ENCODE measurements around the gene GPR35.

GRCh38 chr2:240637901-240638345 is 12.6 kb downstream of the GPR35 start:
- TF ChIP-seq EP300 (IDR thresholded peaks at IDR 0.05) (no peak), POLR2A (IDR thresholded peaks at IDR 0.05; ENCODE audit: low read depth) (no peak)
- TF ChIP-seq, protein P1, sequence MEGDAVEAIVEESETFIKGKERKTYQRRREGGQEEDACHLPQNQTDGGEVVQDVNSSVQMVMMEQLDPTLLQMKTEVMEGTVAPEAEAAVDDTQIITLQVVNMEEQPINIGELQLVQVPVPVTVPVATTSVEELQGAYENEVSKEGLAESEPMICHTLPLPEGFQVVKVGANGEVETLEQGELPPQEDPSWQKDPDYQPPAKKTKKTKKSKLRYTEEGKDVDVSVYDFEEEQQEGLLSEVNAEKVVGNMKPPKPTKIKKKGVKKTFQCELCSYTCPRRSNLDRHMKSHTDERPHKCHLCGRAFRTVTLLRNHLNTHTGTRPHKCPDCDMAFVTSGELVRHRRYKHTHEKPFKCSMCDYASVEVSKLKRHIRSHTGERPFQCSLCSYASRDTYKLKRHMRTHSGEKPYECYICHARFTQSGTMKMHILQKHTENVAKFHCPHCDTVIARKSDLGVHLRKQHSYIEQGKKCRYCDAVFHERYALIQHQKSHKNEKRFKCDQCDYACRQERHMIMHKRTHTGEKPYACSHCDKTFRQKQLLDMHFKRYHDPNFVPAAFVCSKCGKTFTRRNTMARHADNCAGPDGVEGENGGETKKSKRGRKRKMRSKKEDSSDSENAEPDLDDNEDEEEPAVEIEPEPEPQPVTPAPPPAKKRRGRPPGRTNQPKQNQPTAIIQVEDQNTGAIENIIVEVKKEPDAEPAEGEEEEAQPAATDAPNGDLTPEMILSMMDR (IDR thresholded peaks at IDR 0.05), result no peak
